PC-9 (cell line): ENCODE results near the gene SEMA3C. TPM values are rescaled to one million over a fixed set of nuclear protein-coding genes. Genes with fewer than 3 reads are reported as not detected.

Experiments
- BruUV-seq: library from RNA; stranded (reverse); fragments of 400-500 nt; replicated peaks from 2 replicates; lab custom pipeline; 2021; lab: Mats Ljungman, UMichigan
- CTCF ChIA-PET: fragments of 300-600 bp; sonication (Branson Sonifier 250); formaldehyde crosslinking; loops from one replicate; lab custom pipeline; 2022; ENCODE audit warnings: antibody characterized with exemption; lab: Charles Lee
- POLR2A ChIA-PET: fragments of 300-600 bp; sonication (Branson Sonifier 250); formaldehyde crosslinking; loops from one replicate; lab custom pipeline; 2022; ENCODE audit warnings: antibody characterized with exemption; ENCODE audit not compliant: unreplicated experiment; lab: Charles Lee
- DNase-seq, 2 experiments: peaks; one replicate each; pipeline versions ENCODE4 v3.0.0 to v3.0.0-alpha.2; 2015 to 2022; ENCODE audit warnings: mixed read lengths in 1 of 2
- H2AFZ ChIP-seq: fragments of 200-600 bp; sonication (generic); 2 replicates; pipeline ENCODE4 v1.8.1; 2017; ENCODE audit warnings: antibody characterized with exemption
- H3F3A ChIP-seq: fragments of 200-600 bp; sonication (generic); 2 replicates; pipeline ENCODE4 v1.8.1; 2017; ENCODE audit warnings: antibody characterized with exemption, mild to moderate bottlenecking, low read depth; ENCODE audit not compliant: insufficient read depth
- H3K27ac ChIP-seq: fragments of 200-600 bp; sonication (generic); 2 replicates; pipeline ENCODE4 v1.6.1; 2016; ENCODE audit warnings: mixed run types
- H3K27me3 ChIP-seq: fragments of 200-600 bp; sonication (generic); 2 replicates; pipeline ENCODE4 v1.6.1; 2016; ENCODE audit warnings: low read depth, mixed run types; ENCODE audit not compliant: insufficient read depth
- H3K36me3 ChIP-seq: fragments of 200-600 bp; sonication (generic); 2 replicates; pipeline ENCODE4 v1.6.1; 2016; ENCODE audit warnings: low read depth, mixed run types
- H3K4me1 ChIP-seq: fragments of 200-600 bp; sonication (generic); replicated peaks from 2 replicates; pipeline ENCODE4 v1.6.1; 2016; ENCODE audit warnings: mixed run types; ENCODE audit not compliant: insufficient read depth
- H3K4me2 ChIP-seq: fragments of 200-600 bp; sonication (generic); 2 replicates; pipeline ENCODE4 v1.6.1; 2017; ENCODE audit warnings: mixed run types
- H3K4me3 ChIP-seq: fragments of 200-600 bp; sonication (generic); 2 replicates; pipeline ENCODE4 v1.6.1; 2016; ENCODE audit warnings: mixed run types
- H3K79me2 ChIP-seq: fragments of 200-600 bp; sonication (generic); 2 replicates; pipeline ENCODE4 v1.6.1; 2017; ENCODE audit warnings: low read depth, mixed run types
- H3K9me2 ChIP-seq: fragments of 200-600 bp; sonication (generic); 2 replicates; pipeline ENCODE4 v1.8.1; 2017; ENCODE audit warnings: mild to moderate bottlenecking; ENCODE audit not compliant: insufficient read depth
- H3K9me3 ChIP-seq: fragments of 200-600 bp; sonication (generic); 2 replicates; pipeline ENCODE4 v1.8.1; 2016; ENCODE audit warnings: low read depth; ENCODE audit not compliant: insufficient read depth
- H4K20me1 ChIP-seq: fragments of 200-600 bp; sonication (generic); 2 replicates; pipeline ENCODE4 v1.8.1; 2017; ENCODE audit not compliant: insufficient read depth
- CTCF ChIP-seq: fragments of 200-600 bp; sonication (generic); conservative IDR thresholded peaks from 2 replicates; pipeline ENCODE4 v1.6.1; 2017; ENCODE audit warnings: mixed run types, antibody characterized with exemption, mild to moderate bottlenecking, moderate library complexity
- EZH2 ChIP-seq: fragments of 200-600 bp; sonication (generic); IDR thresholded peaks from 2 replicates; pipeline ENCODE4 v1.8.0; 2017; ENCODE audit warnings: antibody characterized with exemption, low read depth
- intact Hi-C: fragments of 100-400 bp; cut with micrococcal nuclease; formaldehyde crosslinking; loops from one replicate; pipeline ENCODE4 v1.10.0; 2022; ENCODE audit not compliant: unreplicated experiment
- total RNA-seq: library from RNA; stranded (reverse); gene quantifications from 2 replicates; pipeline ENCODE4 v1.2.3, GENCODE V29; 2021

Gene SEMA3C
- total RNA-seq, 1 experiment from 2014 or later = 19.9 TPM

DNA sequence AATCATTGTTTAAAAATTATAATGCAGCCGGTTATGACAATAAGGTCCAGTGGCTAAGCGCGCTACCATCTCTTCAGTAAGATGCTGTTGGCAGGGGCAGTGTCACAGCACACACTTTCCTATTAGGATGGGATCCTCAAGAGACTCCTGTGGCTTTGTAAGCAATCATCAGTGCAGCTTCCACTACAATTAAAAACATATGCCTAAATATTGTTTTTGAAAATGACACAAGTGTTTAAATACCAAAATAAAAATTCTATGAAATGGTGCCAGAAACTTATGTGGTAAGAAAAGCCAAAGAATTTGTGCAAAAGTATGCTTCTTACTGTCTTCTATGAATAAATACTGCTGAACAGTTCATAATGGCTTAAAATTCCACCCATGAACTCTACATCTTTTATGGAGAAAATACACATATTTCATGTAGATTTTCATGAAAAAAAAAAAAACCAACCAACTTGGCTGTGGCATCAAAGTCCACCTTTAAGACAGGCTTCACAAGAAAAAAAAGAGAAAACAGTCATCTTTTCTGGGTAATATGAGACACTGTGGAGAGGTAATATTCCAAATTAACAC, 132.8 kb downstream of the SEMA3C start:
- intact Hi-C loops = no loop called here
- BruUV-seq = no TSS peak

GRCh38 chr7:80785276-80785675, 133.6 kb downstream of the SEMA3C start:
- no peak overlapping the region for H3K27ac ChIP-seq
- no peak for DNase-seq
- H4K20me1 ChIP-seq = no peaks in the 10 kb centered on the region
- POLR2A ChIA-PET = no interaction called here
- H3K36me3 ChIP-seq = no peaks in the 10 kb centered on the region
- no peaks in the 10 kb centered on the region for H3K9me3 ChIP-seq
- H3K4me2 ChIP-seq = no peak overlapping the region
- H3K27me3 ChIP-seq = no peaks in the 10 kb centered on the region
- H2AFZ ChIP-seq = no peak overlapping the region
- TF ChIP-seq EZH2 (no peak), CTCF (no peak)
- no TSS peak for BruUV-seq
- H3K9me2 ChIP-seq = no peaks in the 10 kb centered on the region
- H3K4me1 ChIP-seq = peaks cover 9% of the 10 kb centered on the region
- no peaks in the 10 kb centered on the region for H3K79me2 ChIP-seq
- no peak overlapping the region for H3K4me3 ChIP-seq
- CTCF ChIA-PET = no interaction called here
- H3F3A ChIP-seq = peaks cover 13% of the 10 kb centered on the region; the same call in 1 of the 2 replicates
- intact Hi-C loops = no loop called here

More for the DNA sequence above, 132.8 kb downstream of the SEMA3C start:
- Histone ChIP-seq H3F3A (peaks cover 12% of the 10 kb centered on the region; the same call in 1 of the 2 replicates), H3K4me3 (no peak overlapping the region), H3K4me1 (peaks cover 9% of the 10 kb centered on the region), H4K20me1 (no peaks in the 10 kb centered on the region), H3K36me3 (no peaks in the 10 kb centered on the region), H3K27ac (no peak overlapping the region), H3K9me3 (no peaks in the 10 kb centered on the region), H2AFZ (no peak overlapping the region), H3K9me2 (no peaks in the 10 kb centered on the region), H3K27me3 (no peaks in the 10 kb centered on the region), H3K79me2 (no peaks in the 10 kb centered on the region), H3K4me2 (no peak overlapping the region)
- no peak for TF ChIP-seq CTCF
- TF ChIP-seq EZH2 = no peak
- CTCF ChIA-PET = no interaction called here
- POLR2A ChIA-PET = no interaction called here
- no peak for DNase-seq

DNA sequence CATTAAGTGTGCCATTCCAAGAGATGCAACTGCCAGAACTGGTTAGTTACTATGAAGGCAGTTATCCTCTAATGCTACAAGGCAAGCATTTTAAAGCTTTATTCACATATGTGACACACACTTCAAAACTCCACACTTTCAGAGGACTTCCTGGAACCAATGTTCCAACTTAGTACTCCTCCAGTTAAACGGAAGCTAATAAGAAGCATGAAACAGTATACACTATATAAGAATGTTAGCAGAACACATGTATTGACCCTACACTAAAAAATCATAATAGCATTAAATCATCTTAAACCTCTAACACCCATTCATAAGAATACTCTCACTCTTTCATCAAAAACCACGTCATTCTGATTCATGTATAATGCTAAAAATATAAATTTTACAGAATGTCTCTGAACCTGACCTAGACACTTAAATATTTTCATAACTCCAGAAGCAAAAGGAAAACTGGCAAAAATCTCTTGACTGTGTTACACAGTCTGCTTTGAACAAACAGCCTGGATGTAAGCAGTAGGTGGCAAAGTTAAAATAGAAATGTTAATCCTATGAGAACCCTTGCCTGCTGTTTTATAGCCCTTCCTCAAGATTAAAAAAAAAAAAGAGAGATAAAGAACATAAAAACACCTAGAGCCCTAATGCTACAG, 135.0 kb downstream of the SEMA3C start:
- Histone ChIP-seq H3K27me3 (no peaks in the 10 kb centered on the region), H4K20me1 (no peaks in the 10 kb centered on the region), H3K9me3 (no peaks in the 10 kb centered on the region), H3F3A (peaks cover 13% of the 10 kb centered on the region; the same call in 1 of the 2 replicates), H3K4me2 (no peak overlapping the region), H3K27ac (no peak overlapping the region), H3K4me1 (peaks cover 9% of the 10 kb centered on the region), H3K79me2 (no peaks in the 10 kb centered on the region), H3K36me3 (no peaks in the 10 kb centered on the region), H3K9me2 (no peaks in the 10 kb centered on the region; the same call in 1 of the 2 replicates), H2AFZ (no peak overlapping the region), H3K4me3 (no peak overlapping the region)
- no TSS peak for BruUV-seq
- ChIA-PET CTCF (no interaction called here), POLR2A (no interaction called here)
- intact Hi-C loops = no loop called here
- no peak for DNase-seq
- TF ChIP-seq EZH2 (no peak), CTCF (no peak)
